Gastroesophageal sphincter (tissue), 4 donors: ENCODE results near the gene CSNK1G2. TPM values are rescaled to one million over a fixed set of nuclear protein-coding genes. Genes with fewer than 3 reads are reported as not detected.

Source experiments
- ATAC-seq: fragments of 150-250 bp; one replicate; pipeline ENCODE4 v1.9.1; 2016; ENCODE audit warnings: mild to moderate bottlenecking, moderate library complexity
- H3K27ac ChIP-seq, 4 donors: fragments of 200-600 bp; sonication (generic) in 3 of 4; 1 replicate in 3 of 4; 2 replicates in 1 of 4; pipeline ENCODE4 v1.5.1; 2016 to 2019
- H3K27me3 ChIP-seq: fragments of 200-600 bp; sonication (generic); one replicate; pipeline ENCODE4 v1.5.1; 2019
- H3K36me3 ChIP-seq, 2 donors: fragments of 200-600 bp; sonication (generic); one replicate each; pipeline ENCODE4 v1.5.1; 2019; ENCODE audit warnings: control low read depth in 1 of 2
- H3K4me1 ChIP-seq, 3 donors: fragments of 200-600 bp; sonication (generic); 1 replicate in 2 of 3; 2 replicates in 1 of 3; pipeline ENCODE4 v1.5.1; 2016 to 2019; ENCODE audit warnings: control low read depth in 2 of 3
- H3K4me3 ChIP-seq, 2 donors: fragments of 200-600 bp; sonication (generic); one replicate each; pipeline ENCODE4 v1.5.1; 2019; ENCODE audit warnings: mild to moderate bottlenecking in 1 of 2, moderate library complexity in 1 of 2
- H3K9me3 ChIP-seq, 3 donors: fragments of 200-600 bp; sonication (generic); one replicate each; pipeline ENCODE4 v1.5.1; 2017 to 2019; ENCODE audit warnings: control low read depth in 2 of 3
- EP300 ChIP-seq: sonication (generic); formaldehyde crosslinking; IDR thresholded peaks from one replicate; pipeline ENCODE4 v1.6.1; 2017; ENCODE audit warnings: antibody characterized with exemption, mild to moderate bottlenecking
- POLR2A ChIP-seq, 2 donors: fragments of 450-650 bp; IDR thresholded peaks; one replicate each; pipeline ENCODE4 v1.6.1; 2017; ENCODE audit warnings: antibody characterized with exemption in 2 of 2, mild to moderate bottlenecking in 2 of 2, moderate library complexity in 1 of 2
- POLR2AphosphoS5 ChIP-seq: sonication (generic); formaldehyde crosslinking; IDR thresholded peaks from one replicate; pipeline ENCODE4 v1.6.1; 2017; ENCODE audit warnings: antibody characterized with exemption
- WGBS, 2 donors: methylation state at CpG; one replicate each; pipeline ENCODE4 v1.1.5; 2018; ENCODE audit warnings: low coverage in 1 of 2; 5-methylcytosine and 5-hydroxymethylcytosine counted together
- total RNA-seq, 4 donors: library from RNA; depleted of rRNA; stranded (reverse); fragments of >200 nt; gene quantifications; one replicate each; pipeline ENCODE4 v1.1.0, GENCODE V29; 2016
- TF ChIP-seq, protein P1 (sequence below), 4 experiments: fragments of 200-600 bp in 2 of 4; fragments of 450-650 bp in 2 of 4; sonication (generic) in 1 of 4; IDR thresholded peaks; one replicate each; pipeline ENCODE4 v1.5.1; 2017 to 2019; ENCODE audit warnings: antibody characterized with exemption in 4 of 4, mild to moderate bottlenecking in 2 of 4, moderate library complexity in 2 of 4

Gene CSNK1G2
- total RNA-seq, 4 donors from 2014 or later = 40.4 to 57.4 (median 46.2) TPM

DNA sequence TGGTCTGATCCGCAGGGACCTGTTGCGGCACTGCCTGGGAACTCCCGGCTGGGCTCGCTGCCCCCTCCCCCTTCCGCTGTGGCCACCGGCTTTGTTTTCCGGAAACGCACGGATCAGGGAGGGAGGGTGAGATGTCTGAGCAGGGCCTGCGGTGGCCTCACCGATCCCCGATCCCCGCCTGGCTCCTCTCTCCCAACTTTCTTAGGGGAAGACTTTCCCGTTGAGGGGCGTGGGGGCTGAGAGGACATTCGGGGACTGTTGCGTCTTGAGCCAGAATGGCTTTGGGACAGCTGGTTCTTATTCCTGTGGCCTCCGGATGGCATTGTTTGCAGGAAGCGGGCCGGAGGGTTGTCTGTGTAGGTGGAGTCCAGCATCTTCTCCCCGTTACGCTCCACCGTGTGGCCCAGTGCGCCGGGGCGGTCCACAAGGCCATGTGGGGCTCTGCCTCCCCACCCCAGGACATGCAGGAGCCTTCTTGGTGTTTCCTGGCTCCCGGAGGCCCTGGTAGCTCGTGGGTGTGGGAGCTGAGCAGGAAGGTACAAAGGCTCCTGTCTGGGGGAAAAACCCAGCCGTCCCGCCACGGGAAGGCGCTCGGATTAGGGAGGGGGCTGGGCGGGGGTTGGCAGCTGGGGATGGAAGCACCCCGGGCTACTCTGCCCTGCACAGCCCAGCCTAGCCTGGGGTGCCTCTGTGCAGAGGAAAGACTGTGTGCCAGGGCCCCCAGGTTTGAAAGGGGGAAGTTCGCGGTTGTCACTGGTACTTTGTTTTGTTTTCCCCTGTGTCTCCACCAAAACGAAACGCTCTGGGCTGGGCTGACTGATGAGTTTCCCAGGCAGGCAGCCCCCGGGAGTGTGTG, 1.3 kb downstream of the CSNK1G2 start:
- WGBS, 2 donors = 0 to 30% methylated on average over 1 to 2 of the region's 40 CpGs
- peak; percentile 27 for ATAC-seq
- Histone ChIP-seq H3K36me3 (no peaks in the 10 kb centered on the region), H3K9me3 (no peaks in the 10 kb centered on the region), H3K4me1 (peaks cover 0 to 55% (median 27%) of the 10 kb centered on the region in 3 donors), H3K27me3 (no peaks in the 10 kb centered on the region), H3K27ac (peak overlapping the region; percentile 44 to 100 (median 99)), H3K4me3 (peak overlapping the region; percentile 65 to 91)
- TF ChIP-seq, protein P1, sequence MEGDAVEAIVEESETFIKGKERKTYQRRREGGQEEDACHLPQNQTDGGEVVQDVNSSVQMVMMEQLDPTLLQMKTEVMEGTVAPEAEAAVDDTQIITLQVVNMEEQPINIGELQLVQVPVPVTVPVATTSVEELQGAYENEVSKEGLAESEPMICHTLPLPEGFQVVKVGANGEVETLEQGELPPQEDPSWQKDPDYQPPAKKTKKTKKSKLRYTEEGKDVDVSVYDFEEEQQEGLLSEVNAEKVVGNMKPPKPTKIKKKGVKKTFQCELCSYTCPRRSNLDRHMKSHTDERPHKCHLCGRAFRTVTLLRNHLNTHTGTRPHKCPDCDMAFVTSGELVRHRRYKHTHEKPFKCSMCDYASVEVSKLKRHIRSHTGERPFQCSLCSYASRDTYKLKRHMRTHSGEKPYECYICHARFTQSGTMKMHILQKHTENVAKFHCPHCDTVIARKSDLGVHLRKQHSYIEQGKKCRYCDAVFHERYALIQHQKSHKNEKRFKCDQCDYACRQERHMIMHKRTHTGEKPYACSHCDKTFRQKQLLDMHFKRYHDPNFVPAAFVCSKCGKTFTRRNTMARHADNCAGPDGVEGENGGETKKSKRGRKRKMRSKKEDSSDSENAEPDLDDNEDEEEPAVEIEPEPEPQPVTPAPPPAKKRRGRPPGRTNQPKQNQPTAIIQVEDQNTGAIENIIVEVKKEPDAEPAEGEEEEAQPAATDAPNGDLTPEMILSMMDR (IDR thresholded peaks at IDR 0.05) = no peak
- TF ChIP-seq POLR2AphosphoS5 = peak; percentile 60

DNA sequence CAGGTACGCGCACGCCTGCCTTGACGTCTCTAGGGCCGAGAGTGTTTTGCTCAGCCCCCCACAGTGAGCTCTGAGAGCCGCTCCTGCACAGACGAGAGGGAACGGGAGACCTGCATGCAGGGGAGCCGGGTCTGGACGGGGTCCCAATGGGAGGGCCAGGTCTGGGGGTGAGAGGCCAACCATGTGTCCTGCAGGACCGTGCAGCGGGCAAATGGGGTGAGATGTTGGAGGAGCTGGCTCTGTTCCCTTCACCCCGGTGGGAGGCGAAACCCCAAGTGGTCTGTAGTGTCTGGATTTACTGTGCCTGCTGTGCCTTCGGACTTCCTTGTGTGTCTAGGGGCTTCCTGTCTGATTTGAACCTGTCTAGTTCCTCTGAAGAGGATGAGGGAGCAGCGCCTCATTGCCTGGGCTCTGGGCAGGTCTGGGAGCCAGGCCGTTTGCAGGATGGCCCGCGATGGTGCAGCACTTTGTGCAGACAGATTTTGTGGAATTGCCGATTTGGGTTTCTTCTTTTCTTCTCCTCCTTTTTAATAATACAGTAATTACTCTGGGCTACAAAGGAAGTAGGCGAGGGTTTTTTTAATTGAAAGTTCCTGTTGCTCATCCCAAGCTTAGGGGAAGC, 2.1 kb downstream of the CSNK1G2 start:
- H3K4me3 ChIP-seq = peak overlapping the region; percentile 65 to 91
- H3K36me3 ChIP-seq = no peaks in the 10 kb centered on the region
- 67 to 100% methylated on average over 1 of the region's 21 CpGs for WGBS, 2 donors
- H3K4me1 ChIP-seq = peaks cover 0 to 55% (median 27%) of the 10 kb centered on the region in 3 donors
- H3K27me3 ChIP-seq = no peaks in the 10 kb centered on the region
- ATAC-seq = no peak
- TF ChIP-seq EP300 (no peak), POLR2A (IDR thresholded peaks at IDR 0.05) (no peak), POLR2AphosphoS5 (no peak)
- TF ChIP-seq, protein P1 (IDR thresholded peaks at IDR 0.05) = no peak
- no peaks in the 10 kb centered on the region for H3K9me3 ChIP-seq
- H3K27ac ChIP-seq = peak overlapping the region in 3 of 4 donors; percentile 99 to 100 (median 99)

DNA sequence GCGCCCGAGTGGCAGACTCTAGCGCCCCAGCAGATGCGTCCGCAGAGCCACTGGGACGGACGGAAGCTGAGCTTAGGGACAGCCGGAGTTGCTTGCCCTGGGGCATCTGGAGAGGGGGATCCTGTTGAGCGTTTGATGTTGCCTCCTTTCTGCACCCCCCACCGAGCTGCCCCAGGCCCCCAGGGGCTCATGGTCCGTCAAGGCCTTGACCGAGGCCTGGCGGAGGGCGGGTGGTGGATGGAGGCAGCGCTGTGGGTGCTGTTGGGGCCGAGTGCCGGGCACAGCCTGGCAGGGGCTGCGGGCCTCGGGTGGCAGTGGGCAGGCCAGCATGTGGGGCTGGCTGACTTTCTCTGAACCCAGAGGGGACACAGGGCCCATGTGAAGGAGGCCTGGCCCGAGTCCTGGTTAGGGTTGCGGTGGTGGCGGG, 2.7 kb downstream of the CSNK1G2 start:
- Histone ChIP-seq H3K27me3 (no peaks in the 10 kb centered on the region), H3K4me3 (no peak overlapping the region), H3K4me1 (peaks cover 0 to 55% (median 27%) of the 10 kb centered on the region in 3 donors), H3K9me3 (no peaks in the 10 kb centered on the region), H3K36me3 (no peaks in the 10 kb centered on the region), H3K27ac (peak overlapping the region in 2 of 4 donors; percentile 99 to 100)
- 83% methylated on average over 4 of the region's 22 CpGs; no CpG with 5 or more reads in 1 of the 2 donors for WGBS, 2 donors
- ATAC-seq = no peak
- no peak for TF ChIP-seq POLR2AphosphoS5
- TF ChIP-seq, protein P1 (IDR thresholded peaks at IDR 0.05) = no peak
- TF ChIP-seq POLR2A (IDR thresholded peaks at IDR 0.05) = no peak
- TF ChIP-seq EP300 = no peak

DNA sequence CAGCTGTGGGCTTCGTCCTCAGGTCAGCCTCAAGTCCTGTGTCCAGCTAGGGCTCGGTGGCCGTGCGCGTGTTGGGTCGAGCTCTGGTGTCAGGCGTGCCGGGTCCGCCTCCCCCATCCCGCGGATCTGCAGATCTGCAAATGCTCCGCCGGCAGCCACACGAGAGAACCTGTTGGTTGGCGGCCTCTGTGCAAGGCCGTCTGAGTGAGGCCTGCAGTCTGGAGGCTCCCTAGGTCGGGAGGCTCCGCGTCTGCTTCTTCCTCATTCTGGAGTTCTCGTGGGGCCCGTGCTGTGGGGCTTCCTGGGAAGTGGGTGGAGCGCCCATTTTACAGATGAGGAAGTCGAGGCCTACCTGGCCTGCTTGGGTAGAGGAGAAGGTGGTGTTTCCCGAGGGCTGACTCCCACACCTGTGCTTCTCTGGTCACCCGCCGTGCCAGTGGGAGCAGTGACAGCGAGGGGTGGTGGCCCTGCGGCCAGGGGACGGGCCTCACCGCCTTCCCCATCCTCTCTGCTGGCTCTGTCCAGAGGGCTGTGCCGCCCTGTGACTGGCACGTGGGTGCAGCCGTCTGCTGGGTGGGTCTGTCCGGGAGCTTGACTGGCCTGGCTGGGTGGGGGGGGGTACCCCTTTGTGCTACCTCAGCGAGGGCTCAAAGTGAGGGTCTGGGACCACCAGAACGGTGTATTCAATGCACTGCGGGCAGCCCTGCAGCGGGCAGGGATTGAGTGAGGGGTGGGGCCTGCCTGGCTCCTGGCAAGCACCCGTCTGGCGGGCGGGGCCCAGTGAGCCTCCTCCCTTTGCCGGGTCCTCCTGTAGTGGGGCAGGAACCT, 3.3 kb downstream of the CSNK1G2 start:
- Histone ChIP-seq H3K27ac (no peak overlapping the region), H3K36me3 (no peaks in the 10 kb centered on the region), H3K9me3 (no peaks in the 10 kb centered on the region), H3K27me3 (no peaks in the 10 kb centered on the region), H3K4me1 (peaks cover 0 to 54% (median 26%) of the 10 kb centered on the region in 3 donors), H3K4me3 (no peak overlapping the region)
- no peak for TF ChIP-seq POLR2AphosphoS5
- no peak for TF ChIP-seq EP300
- no peak for TF ChIP-seq POLR2A (IDR thresholded peaks at IDR 0.05)
- TF ChIP-seq, protein P1 (IDR thresholded peaks at IDR 0.05) = no peak
- WGBS, 2 donors = no CpG with 5 or more reads among the region's 42 CpGs
- ATAC-seq = no peak
